ENCODE results near the gene FAM149B1.

FAM149B1 gene

GRCh38 chr10:73131301-73131700 lies 36.6 kb upstream of the FAM149B1 start:
- TF ChIP-seq SIN3A (IDR thresholded peaks at IDR 0.05; ENCODE audit: borderline replicate concordance, insufficient read depth, low read length), result no peak
- no peak for TF ChIP-seq FOXP2 (optimal IDR thresholded peaks at IDR 0.05; ENCODE audit: borderline replicate concordance, extremely low read depth, extremely low read length, insufficient read depth)

GRCh38 chr10:73131913-73132686 lies 35.8 kb upstream of the FAM149B1 start:
- TF ChIP-seq SIN3A (IDR thresholded peaks at IDR 0.05; ENCODE audit: borderline replicate concordance, insufficient read depth, low read length) (no peak), FOXP2 (optimal IDR thresholded peaks at IDR 0.05; ENCODE audit: borderline replicate concordance, extremely low read depth, extremely low read length, insufficient read depth) (no peak), TAF1 (IDR thresholded peaks at IDR 0.05; ENCODE audit: borderline replicate concordance, insufficient read depth, low read length) (no peak), REST (IDR thresholded peaks at IDR 0.05; ENCODE audit: insufficient read depth in 1 of 2, low read depth in 2 of 2, low read length in 2 of 2) (no peak), POLR2AphosphoS5 (IDR thresholded peaks at IDR 0.05; ENCODE audit: low read depth, low read length) (no peak)

- no peak for TF ChIP-seq POLR2AphosphoS5 (IDR thresholded peaks at IDR 0.05; ENCODE audit: low read depth, low read length)
- TF ChIP-seq FOXP2 (optimal IDR thresholded peaks at IDR 0.05; ENCODE audit: borderline replicate concordance, extremely low read depth, extremely low read length, insufficient read depth), result no peak
- TF ChIP-seq TAF1 (IDR thresholded peaks at IDR 0.05; ENCODE audit: borderline replicate concordance, insufficient read depth, low read length), result no peak
- no peak for TF ChIP-seq REST (IDR thresholded peaks at IDR 0.05; ENCODE audit: insufficient read depth in 1 of 2, low read depth in 2 of 2, low read length in 2 of 2)
- TF ChIP-seq SIN3A (IDR thresholded peaks at IDR 0.05; ENCODE audit: borderline replicate concordance, insufficient read depth, low read length), result no peak
Observed at GRCh38 chr10:73134727-73135126, 33.2 kb upstream of the FAM149B1 start.

- TF ChIP-seq TAF1 (IDR thresholded peaks at IDR 0.05; ENCODE audit: borderline replicate concordance, insufficient read depth, low read length) (no peak), SIN3A (IDR thresholded peaks at IDR 0.05; ENCODE audit: borderline replicate concordance, insufficient read depth, low read length) (no peak), FOXP2 (optimal IDR thresholded peaks at IDR 0.05; ENCODE audit: borderline replicate concordance, extremely low read depth, extremely low read length, insufficient read depth) (no peak), REST (IDR thresholded peaks at IDR 0.05; ENCODE audit: insufficient read depth in 1 of 2, low read depth in 2 of 2, low read length in 2 of 2) (no peak)
Observed at GRCh38 chr10:73136627-73137026, 31.3 kb upstream of the FAM149B1 start.

- TF ChIP-seq SIN3A (IDR thresholded peaks at IDR 0.05; ENCODE audit: borderline replicate concordance, insufficient read depth, low read length), result no peak
- TF ChIP-seq FOXP2 (optimal IDR thresholded peaks at IDR 0.05; ENCODE audit: borderline replicate concordance, extremely low read depth, extremely low read length, insufficient read depth), result no peak
- no peak for TF ChIP-seq POLR2AphosphoS5 (IDR thresholded peaks at IDR 0.05; ENCODE audit: low read depth, low read length)
- TF ChIP-seq REST (IDR thresholded peaks at IDR 0.05; ENCODE audit: insufficient read depth in 1 of 2, low read depth in 2 of 2, low read length in 2 of 2), result no peak
- no peak for TF ChIP-seq TAF1 (IDR thresholded peaks at IDR 0.05; ENCODE audit: borderline replicate concordance, insufficient read depth, low read length)
Observed at GRCh38 chr10:73139251-73139650, 28.7 kb upstream of the FAM149B1 start.
